Measurements from ENCODE around the gene PHF21B. TPM values are rescaled to one million over a fixed set of nuclear protein-coding genes. Genes with fewer than 3 reads are reported as not detected.
A peak's percentile ranks its signal among the peaks of the same experiment; 100 is the strongest.

The PHF21B gene
- total RNA-seq, 3 donors from 2014 or later (not counting 1 experiment from before 2014, with no cell fraction given): not detected

- ATAC-seq (no peak), DNase-seq (no peak)
- no peaks in the 10 kb centered on the region for H3K36me3 Mint-ChIP-seq
- TF ChIP-seq CTCF (IDR thresholded peaks at IDR 0.05): no peak
- Histone ChIP-seq H3K9me3 (ENCODE audit: control insufficient read depth, insufficient read depth, low read length) (no peaks in the 10 kb centered on the region), H3K27me3 (ENCODE audit: control insufficient read depth, insufficient read depth, low read length) (peaks cover 21% of the 10 kb centered on the region), H3K27ac (ENCODE audit: low read length) (no peak overlapping the region), H3K36me3 (ENCODE audit: control insufficient read depth, insufficient read depth, low read length) (no peaks in the 10 kb centered on the region), H3K4me1 (ENCODE audit: control insufficient read depth, insufficient read depth, low read length) (peaks cover 18% of the 10 kb centered on the region), H3K4me3 (ENCODE audit: low read length) (no peak overlapping the region)
- no peaks in the 10 kb centered on the region for H3K9me3 Mint-ChIP-seq
- no peak overlapping the region for H3K27ac Mint-ChIP-seq
- intact Hi-C loops (cut with micrococcal nuclease): no loop called here
- peaks cover 58 to 68% of the 10 kb centered on the region in 2 donors for H3K27me3 Mint-ChIP-seq (ENCODE audit: low read depth in 2 of 2)
- peaks cover 13 to 14% of the 10 kb centered on the region in 2 donors for H3K4me1 Mint-ChIP-seq
- H3K4me3 Mint-ChIP-seq: peak overlapping the region; percentile 59
- 7% methylated on average over 20 of the region's 21 CpGs for WGBS (ENCODE audit: insufficient coverage)
These were observed 3.5 kb downstream of the PHF21B start for GRCh38 chr22:45006111-45006963.

- ATAC-seq (no peak), DNase-seq (no peak)
- WGBS (ENCODE audit: insufficient coverage): 92% methylated on average over 15 of the region's 15 CpGs
- no peak overlapping the region for H3K4me3 ChIP-seq (ENCODE audit: low read length)
- no peak for TF ChIP-seq CTCF (IDR thresholded peaks at IDR 0.05)
- no peaks in the 10 kb centered on the region for H3K36me3 ChIP-seq (ENCODE audit: control insufficient read depth, insufficient read depth, low read length)
- peaks cover 8% of the 10 kb centered on the region for H3K27me3 ChIP-seq (ENCODE audit: control insufficient read depth, insufficient read depth, low read length)
- intact Hi-C loops (cut with micrococcal nuclease): no loop called here
- H3K4me3 Mint-ChIP-seq: no peak overlapping the region
- H3K4me1 Mint-ChIP-seq: peaks cover 5 to 7% of the 10 kb centered on the region in 2 donors
- H3K4me1 ChIP-seq (ENCODE audit: control insufficient read depth, insufficient read depth, low read length): no peaks in the 10 kb centered on the region
- no peaks in the 10 kb centered on the region for H3K9me3 Mint-ChIP-seq
- peaks cover 52 to 69% of the 10 kb centered on the region in 2 donors for H3K27me3 Mint-ChIP-seq (ENCODE audit: low read depth in 2 of 2)
- no peak overlapping the region for H3K27ac Mint-ChIP-seq
- H3K9me3 ChIP-seq (ENCODE audit: control insufficient read depth, insufficient read depth, low read length): no peaks in the 10 kb centered on the region
- H3K36me3 Mint-ChIP-seq: no peaks in the 10 kb centered on the region
- H3K27ac ChIP-seq (ENCODE audit: low read length): no peak overlapping the region
These were observed 8.2 kb downstream of the PHF21B start for GRCh38 chr22:45001653-45002052.

GRCh38 chr22:45000330-45000729 is 9.5 kb downstream of the PHF21B start:
- TF ChIP-seq CTCF (IDR thresholded peaks at IDR 0.05): no peak
- peaks cover 44 to 56% of the 10 kb centered on the region in 2 donors for H3K27me3 Mint-ChIP-seq (ENCODE audit: low read depth in 2 of 2)
- DNase-seq: no peak
- intact Hi-C loops (cut with micrococcal nuclease): no loop called here
- no peak overlapping the region for H3K4me3 Mint-ChIP-seq
- H3K36me3 Mint-ChIP-seq: no peaks in the 10 kb centered on the region
- Histone ChIP-seq H3K36me3 (ENCODE audit: control insufficient read depth, insufficient read depth, low read length) (no peaks in the 10 kb centered on the region), H3K9me3 (ENCODE audit: control insufficient read depth, insufficient read depth, low read length) (no peaks in the 10 kb centered on the region), H3K4me3 (ENCODE audit: low read length) (no peak overlapping the region), H3K27ac (ENCODE audit: low read length) (no peak overlapping the region), H3K4me1 (ENCODE audit: control insufficient read depth, insufficient read depth, low read length) (no peaks in the 10 kb centered on the region), H3K27me3 (ENCODE audit: control insufficient read depth, insufficient read depth, low read length) (peaks cover 2% of the 10 kb centered on the region)
- no peak overlapping the region for H3K27ac Mint-ChIP-seq
- no peaks in the 10 kb centered on the region for H3K9me3 Mint-ChIP-seq
- ATAC-seq: no peak
- H3K4me1 Mint-ChIP-seq: no peaks in the 10 kb centered on the region
- WGBS (ENCODE audit: insufficient coverage): 93% methylated on average over 14 of the region's 14 CpGs

Measured in natural killer cell (primary cell).